ENCODE data around the gene PRR18. TPM values are rescaled to one million over a fixed set of nuclear protein-coding genes. Genes with fewer than 3 reads are reported as not detected.

PRR18 gene
- total and polyA plus RNA-seq, 9 of the 15 experiments (the other 6 are each of a cell fraction or from before 2014, with no cell fraction given): not detected

DNA sequence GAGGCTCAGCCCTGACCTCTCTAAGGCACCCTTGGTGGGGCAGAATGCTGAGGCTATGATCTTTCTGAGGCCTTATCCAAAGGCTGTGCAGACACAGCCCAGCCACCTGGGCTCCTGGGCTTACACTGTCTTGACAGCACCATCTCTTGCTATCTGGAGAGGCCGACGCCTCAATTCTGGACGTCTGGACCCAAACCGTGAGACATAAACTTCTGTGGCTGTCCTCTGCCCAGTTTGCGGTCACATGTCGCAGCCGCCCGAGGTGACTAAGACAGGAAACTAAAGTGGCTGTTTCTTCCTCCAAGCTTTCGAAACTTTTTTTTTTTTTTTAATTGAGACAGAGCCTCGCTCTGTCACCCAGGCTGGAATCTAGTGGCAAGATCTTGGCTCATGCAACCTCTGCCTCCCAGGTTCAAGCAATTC is 49.3 kb downstream of the PRR18 start (continued):
- TF ChIP-seq GABPB1 (CRISPR knock-in tag; IDR thresholded peaks at IDR 0.05) (no peak), NRF1 (conservative IDR thresholded peaks at IDR 0.05 in 1 of 2, IDR thresholded peaks at IDR 0.05 in 1 of 2) (no peak), PHTF2 (CRISPR knock-in tag; IDR thresholded peaks at IDR 0.05) (no peak), ZNF12 (CRISPR knock-in tag; IDR thresholded peaks at IDR 0.05) (no peak), ATF1 (CRISPR knock-in tag; IDR thresholded peaks at IDR 0.05) (no peak), ATF1 (tag; IDR thresholded peaks at IDR 0.05) (no peak), PHF20 (IDR thresholded peaks at IDR 0.05; ENCODE audit: partially characterized antibody) (no peak), KHSRP (IDR thresholded peaks at IDR 0.05) (no peak), GATAD2A (IDR thresholded peaks at IDR 0.05) (no peak), ELF1 (tag; IDR thresholded peaks at IDR 0.05) (no peak), MTF1 (CRISPR knock-in tag; IDR thresholded peaks at IDR 0.05; ENCODE audit: borderline replicate concordance) (no peak), ZNF740 (CRISPR knock-in tag; IDR thresholded peaks at IDR 0.05) (no peak), ZNF740 (tag; IDR thresholded peaks at IDR 0.05) (no peak), MXI1 (IDR thresholded peaks at IDR 0.05; ENCODE audit: low read depth, low read length) (no peak), RREB1 (CRISPR knock-in tag; IDR thresholded peaks at IDR 0.05) (no peak), JUND (IDR thresholded peaks at IDR 0.05; ENCODE audit: borderline replicate concordance, low read depth, low read length) (peak; percentile 48; the same call in 1 of the 2 replicates), JUND (tag; IDR thresholded peaks at IDR 0.05; ENCODE audit: borderline replicate concordance, low read depth, low read length) (peak; percentile 34; the same call in 1 of the 3 replicates), NFYB (IDR thresholded peaks at IDR 0.05; ENCODE audit: extremely low read depth, insufficient read length) (no peak), E2F5 (CRISPR knock-in tag; IDR thresholded peaks at IDR 0.05) (0 out of 2 replicates have a peak, but pooled peaks have one; percentile 23), ZNF197 (CRISPR knock-in tag; IDR thresholded peaks at IDR 0.05; ENCODE audit: low read depth) (no peak), RUNX1 (IDR thresholded peaks at IDR 0.05; ENCODE audit: low read depth) (no peak), ILF3 (IDR thresholded peaks at IDR 0.05; ENCODE audit: borderline replicate concordance) (no peak)
- TF ChIP-seq, protein P1, sequence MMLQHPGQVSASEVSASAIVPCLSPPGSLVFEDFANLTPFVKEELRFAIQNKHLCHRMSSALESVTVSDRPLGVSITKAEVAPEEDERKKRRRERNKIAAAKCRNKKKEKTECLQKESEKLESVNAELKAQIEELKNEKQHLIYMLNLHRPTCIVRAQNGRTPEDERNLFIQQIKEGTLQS (IDR thresholded peaks at IDR 0.05): peak; percentile 30; the same call in 1 of the 2 replicates
- TF ChIP-seq, protein P1 (CRISPR knock-in tag; conservative IDR thresholded peaks at IDR 0.05): no peak

Measured in K562 (cell line).